ENCODE measurements around the gene ABCC1. TPM values are rescaled to one million over a fixed set of nuclear protein-coding genes. Genes with fewer than 3 reads are reported as not detected.
"Not testable (repeated sequence)": the region's sequence is repeated elsewhere in the genome, so short reads cannot be mapped to it uniquely, and the experiment has no call there.

Gene ABCC1
- total RNA-seq, 3 donors from 2014 or later: 13.8 to 40.0 (median 25.5) TPM

DNA sequence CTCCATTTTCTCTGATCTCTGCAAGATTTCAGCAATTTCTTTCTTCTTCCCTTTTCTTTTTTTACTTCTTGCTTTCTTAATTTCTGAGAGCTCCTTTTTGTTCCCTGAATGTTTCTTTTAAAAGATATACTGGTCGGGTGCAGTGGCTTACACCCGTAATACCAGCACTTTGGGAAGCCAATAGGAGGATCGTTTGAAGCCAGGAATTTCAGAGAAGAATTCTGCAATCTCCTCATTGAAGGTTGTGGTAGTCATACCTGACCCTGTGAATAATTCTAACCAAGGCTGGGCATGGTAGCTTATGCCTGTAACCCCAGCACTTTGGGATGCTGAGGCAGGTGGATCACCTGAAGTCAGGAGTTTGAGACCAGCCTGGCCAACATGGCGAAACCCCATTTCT, 15.6 kb upstream of the ABCC1 start:
- TF ChIP-seq, protein P1, sequence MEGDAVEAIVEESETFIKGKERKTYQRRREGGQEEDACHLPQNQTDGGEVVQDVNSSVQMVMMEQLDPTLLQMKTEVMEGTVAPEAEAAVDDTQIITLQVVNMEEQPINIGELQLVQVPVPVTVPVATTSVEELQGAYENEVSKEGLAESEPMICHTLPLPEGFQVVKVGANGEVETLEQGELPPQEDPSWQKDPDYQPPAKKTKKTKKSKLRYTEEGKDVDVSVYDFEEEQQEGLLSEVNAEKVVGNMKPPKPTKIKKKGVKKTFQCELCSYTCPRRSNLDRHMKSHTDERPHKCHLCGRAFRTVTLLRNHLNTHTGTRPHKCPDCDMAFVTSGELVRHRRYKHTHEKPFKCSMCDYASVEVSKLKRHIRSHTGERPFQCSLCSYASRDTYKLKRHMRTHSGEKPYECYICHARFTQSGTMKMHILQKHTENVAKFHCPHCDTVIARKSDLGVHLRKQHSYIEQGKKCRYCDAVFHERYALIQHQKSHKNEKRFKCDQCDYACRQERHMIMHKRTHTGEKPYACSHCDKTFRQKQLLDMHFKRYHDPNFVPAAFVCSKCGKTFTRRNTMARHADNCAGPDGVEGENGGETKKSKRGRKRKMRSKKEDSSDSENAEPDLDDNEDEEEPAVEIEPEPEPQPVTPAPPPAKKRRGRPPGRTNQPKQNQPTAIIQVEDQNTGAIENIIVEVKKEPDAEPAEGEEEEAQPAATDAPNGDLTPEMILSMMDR (IDR thresholded peaks at IDR 0.05): no peak
- Histone ChIP-seq H3K4me1 (ENCODE audit: low read depth) (no peaks in the 10 kb centered on the region), H3K36me3 (ENCODE audit: low read depth) (no peaks in the 10 kb centered on the region), H3K9me3 (no peaks in the 10 kb centered on the region), H3K4me3 (no peak overlapping the region)
- intact Hi-C loops (cut with DNase I, micrococcal nuclease): no loop called here
- ATAC-seq (no peak), DNase-seq (no peak)

DNA sequence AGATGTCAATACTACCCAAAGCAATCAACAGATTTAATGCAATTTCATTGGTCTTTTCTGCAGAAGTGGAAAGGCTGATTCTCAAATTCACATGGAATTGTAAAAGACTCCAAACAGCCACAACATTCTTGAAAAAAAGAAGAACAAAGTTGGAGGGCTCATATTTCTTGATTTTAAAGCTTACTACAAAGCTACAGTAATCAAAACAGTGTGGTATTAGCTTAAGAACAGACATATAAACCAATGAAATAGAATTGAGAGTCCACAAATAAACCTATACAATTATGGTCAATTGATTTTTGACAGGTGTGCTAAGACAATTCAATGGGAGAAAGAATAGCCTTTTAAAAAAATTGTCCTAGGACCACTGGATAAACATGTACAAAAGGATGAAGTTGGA, 14.4 kb upstream of the ABCC1 start:
- no peak for ATAC-seq
- H3K36me3 ChIP-seq (ENCODE audit: low read depth): no peaks in the 10 kb centered on the region
- intact Hi-C loops (cut with DNase I, micrococcal nuclease): no loop called here
- H3K9me3 ChIP-seq: no peaks in the 10 kb centered on the region
- TF ChIP-seq, protein P1 (IDR thresholded peaks at IDR 0.05): no peak
- H3K4me1 ChIP-seq (ENCODE audit: low read depth): no peaks in the 10 kb centered on the region
- no peak overlapping the region for H3K4me3 ChIP-seq
- no peak for DNase-seq

DNA sequence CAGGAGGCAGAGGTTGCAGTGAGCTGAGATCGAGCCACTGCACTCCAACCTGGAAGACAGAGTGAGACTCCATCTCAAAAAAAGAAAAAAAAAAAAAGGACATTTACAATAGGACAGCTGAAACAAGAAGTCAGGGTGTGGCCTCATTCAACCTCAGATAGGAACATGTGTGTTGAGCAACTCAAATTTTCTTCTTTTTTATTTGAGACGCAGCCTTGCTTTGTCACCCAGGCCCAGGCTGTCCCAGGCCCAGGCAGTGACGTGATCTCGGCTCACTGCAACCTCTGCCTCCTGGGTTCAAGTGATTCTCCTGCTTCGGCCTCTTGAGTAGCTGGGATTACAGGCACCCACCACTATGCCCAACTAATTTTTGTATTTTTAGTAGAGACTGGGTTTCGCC, 12.6 kb upstream of the ABCC1 start:
- ATAC-seq: peak; percentile 54
- H3K9me3 ChIP-seq; DNase-seq; intact Hi-C loops (cut with DNase I, micrococcal nuclease); H3K4me3 ChIP-seq; H3K36me3 ChIP-seq (ENCODE audit: low read depth); H3K4me1 ChIP-seq (ENCODE audit: low read depth): not testable (repeated sequence)

DNA sequence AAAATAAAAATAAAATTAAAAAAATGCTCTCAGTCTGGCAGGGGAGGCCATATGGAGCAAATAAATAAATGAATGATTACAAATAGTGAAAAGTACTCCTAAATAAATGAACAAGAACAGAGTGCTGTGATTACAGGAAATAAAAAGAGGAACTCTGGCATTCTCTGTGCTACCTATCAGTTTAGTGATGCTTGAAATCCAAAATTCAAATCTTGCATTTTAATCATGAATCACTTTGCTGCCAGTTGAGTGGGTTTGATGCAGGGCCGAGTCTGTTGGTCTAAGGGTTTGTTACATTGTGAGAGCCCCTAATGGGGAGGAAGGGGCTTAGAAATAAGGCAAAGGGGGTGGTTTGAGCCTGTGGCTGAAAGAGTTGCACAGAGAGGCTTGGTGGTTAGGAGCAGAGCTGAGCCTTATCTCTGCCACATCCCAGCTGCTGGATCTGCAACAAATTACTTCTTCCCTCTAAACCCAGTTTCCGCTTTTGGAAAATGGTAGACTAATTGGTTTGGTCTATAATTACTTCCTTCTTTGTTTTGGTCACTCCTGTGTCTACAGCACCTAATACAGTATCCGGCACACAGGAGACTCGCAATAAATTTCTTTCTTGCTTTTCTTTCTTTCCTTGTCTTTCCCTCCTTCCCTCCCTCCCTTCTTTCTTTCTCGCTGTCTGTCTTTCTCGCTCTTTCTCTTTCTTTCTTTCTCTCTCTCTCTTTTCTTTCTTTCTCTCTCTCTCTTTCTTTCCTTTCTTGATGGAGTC, 6.3 kb upstream of the ABCC1 start:
- no peak for ATAC-seq
- TF ChIP-seq, protein P1 (IDR thresholded peaks at IDR 0.05): no peak
- no peak for DNase-seq
- intact Hi-C loops (cut with DNase I, micrococcal nuclease): loop anchor here in 1 of 2 donors (10.0 kb wide), 1 partner anchor 48 kb away; no protein-coding TSS in a partner anchor
- Histone ChIP-seq H3K4me3 (no peak overlapping the region), H3K4me1 (ENCODE audit: low read depth) (peaks cover 16% of the 10 kb centered on the region), H3K9me3 (no peaks in the 10 kb centered on the region), H3K36me3 (ENCODE audit: low read depth) (no peaks in the 10 kb centered on the region)

DNA sequence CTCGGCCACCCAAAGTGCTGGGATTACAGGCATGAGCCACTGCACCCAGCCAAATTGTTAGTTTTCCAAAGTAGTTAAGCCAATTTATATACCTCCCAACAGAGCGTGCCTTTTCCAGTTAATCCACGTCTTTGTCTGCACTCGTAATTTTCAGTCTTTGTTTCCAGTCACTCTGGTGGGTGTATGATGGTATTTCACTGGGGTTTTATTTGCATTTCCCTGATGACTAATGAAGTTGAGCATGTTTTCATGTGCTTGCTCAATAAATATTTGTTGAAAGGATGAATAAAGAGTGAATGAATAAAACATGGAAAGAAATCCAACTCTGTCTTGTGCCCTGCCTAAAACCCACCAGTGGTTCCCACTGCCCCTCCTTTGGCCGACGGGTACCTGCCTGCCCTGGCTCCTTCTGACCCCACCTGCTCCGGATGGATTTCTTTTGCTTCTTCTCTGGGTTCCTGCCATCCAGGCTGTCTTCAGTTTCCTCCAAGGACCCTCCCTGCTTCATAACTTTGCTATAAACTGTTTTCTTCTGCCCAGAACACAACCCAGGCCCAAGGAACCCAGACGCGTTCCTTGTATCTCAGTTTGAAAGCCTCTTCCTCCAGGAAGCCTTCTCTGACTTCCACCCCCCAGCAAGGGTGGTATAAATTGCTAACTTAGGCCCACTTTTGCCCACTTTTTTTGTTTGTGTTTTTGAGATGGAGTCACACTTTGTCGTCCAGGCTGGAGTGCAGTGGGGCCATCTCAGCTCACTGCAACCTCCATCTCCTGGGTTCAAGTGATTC, 3.0 kb upstream of the ABCC1 start:
- TF ChIP-seq, protein P1 (IDR thresholded peaks at IDR 0.05): no peak
- DNase-seq: no peak

DNA sequence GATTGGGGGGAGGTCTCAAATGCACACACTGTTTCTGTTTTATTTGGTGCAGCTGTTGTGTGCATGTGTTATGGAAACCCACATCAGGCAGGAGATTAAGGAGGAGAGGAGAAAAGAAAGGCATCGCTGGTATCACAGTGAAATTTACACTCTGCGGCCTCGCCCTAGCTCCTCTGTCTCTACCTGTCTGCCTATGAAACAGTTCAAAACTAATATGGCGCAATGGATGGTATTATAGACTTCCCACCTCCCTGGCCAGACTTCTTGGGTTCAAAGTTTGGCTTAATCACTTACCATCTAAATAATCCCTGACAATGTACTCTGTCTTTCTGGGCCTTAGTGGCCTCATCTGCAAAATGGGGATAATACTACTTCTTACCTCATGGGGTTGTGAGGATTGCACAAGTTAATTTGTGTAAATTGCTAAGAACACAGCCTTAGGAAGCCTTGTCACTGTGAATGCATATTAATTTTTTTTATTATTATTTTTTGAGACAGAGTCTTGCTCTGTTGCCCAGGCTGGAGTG, 1.4 kb upstream of the ABCC1 start:
- intact Hi-C loops (cut with DNase I, micrococcal nuclease): loop anchor here in 1 of 2 donors (10.0 kb wide), 1 partner anchor 53 kb away; no protein-coding TSS in a partner anchor
- ATAC-seq: peak; percentile 66
- no peaks in the 10 kb centered on the region for H3K36me3 ChIP-seq (ENCODE audit: low read depth)
- DNase-seq: peak in 1 of 3 donors; percentile 26
- no peak overlapping the region for H3K4me3 ChIP-seq
- H3K4me1 ChIP-seq (ENCODE audit: low read depth): peaks cover 35% of the 10 kb centered on the region
- TF ChIP-seq, protein P1 (IDR thresholded peaks at IDR 0.05): no peak
- H3K9me3 ChIP-seq: no peaks in the 10 kb centered on the region

More for the DNA sequence above, 3.0 kb upstream of the ABCC1 start:
- Histone ChIP-seq H3K36me3 (ENCODE audit: low read depth) (no peaks in the 10 kb centered on the region), H3K9me3 (no peaks in the 10 kb centered on the region), H3K4me1 (ENCODE audit: low read depth) (peaks cover 30% of the 10 kb centered on the region), H3K4me3 (no peak overlapping the region)
- ATAC-seq: no peak
- intact Hi-C loops (cut with DNase I, micrococcal nuclease): loop anchor here in 1 of 2 donors (10.0 kb wide), 1 partner anchor 52 kb away; no protein-coding TSS in a partner anchor

Measured in mucosa of descending colon (tissue), 3 donors.